PFSK-1 (cell line): ENCODE data around the gene PPFIA1.

Experiments used
- FOXP2 ChIP-seq: optimal IDR thresholded peaks from 2 replicates; pipeline ENCODE3; 2011; ENCODE audit warnings: borderline replicate concordance, control low read depth, inconsistent platforms; ENCODE audit not compliant: insufficient read depth; ENCODE audit errors: extremely low read length, extremely low read depth
- POLR2AphosphoS5 ChIP-seq: IDR thresholded peaks from 2 replicates; pipeline ENCODE4 v1.6.1; 2012; ENCODE audit warnings: low read depth, mild to moderate bottlenecking, control low read depth, low read length, moderate library complexity
- REST ChIP-seq, 2 experiments: IDR thresholded peaks; 2 replicates each; pipeline versions ENCODE4 v1.6.1 to v1.8.0; 2011 to 2012; ENCODE audit warnings: low read depth in 2 of 2, low read length in 2 of 2, control low read depth in 1 of 2, inconsistent platforms in 1 of 2, mild to moderate bottlenecking in 1 of 2, moderate library complexity in 1 of 2; ENCODE audit not compliant: insufficient read depth in 1 of 2
- SIN3A ChIP-seq: IDR thresholded peaks from 2 replicates; pipeline ENCODE4 v1.6.1; 2012; ENCODE audit warnings: mild to moderate bottlenecking, low read length, moderate library complexity, borderline replicate concordance; ENCODE audit not compliant: insufficient read depth
- TAF1 ChIP-seq: IDR thresholded peaks from 2 replicates; pipeline ENCODE4 v1.6.1; 2012; ENCODE audit warnings: low read length, control low read depth, borderline replicate concordance; ENCODE audit not compliant: insufficient read depth

- no peak for TF ChIP-seq FOXP2
- no peak for TF ChIP-seq POLR2AphosphoS5
- no peak for TF ChIP-seq REST (IDR thresholded peaks at IDR 0.05; ENCODE audit: insufficient read depth in 1 of 2, low read depth in 2 of 2, low read length in 2 of 2)
- no peak for TF ChIP-seq TAF1
- TF ChIP-seq SIN3A: no peak
Measured at GRCh38 chr11:70297341-70297740, 26.9 kb downstream of the PPFIA1 start.
